ENCODE data around the gene ADGRF3. TPM values are rescaled to one million over a fixed set of nuclear protein-coding genes. Genes with fewer than 3 reads are reported as not detected.
"Not testable (repeated sequence)": the region's sequence is repeated elsewhere in the genome, so short reads cannot be mapped to it uniquely, and the experiment has no call there.

The ADGRF3 gene
- total RNA-seq, 1 donor from 2014 or later = 0.12 TPM

DNA sequence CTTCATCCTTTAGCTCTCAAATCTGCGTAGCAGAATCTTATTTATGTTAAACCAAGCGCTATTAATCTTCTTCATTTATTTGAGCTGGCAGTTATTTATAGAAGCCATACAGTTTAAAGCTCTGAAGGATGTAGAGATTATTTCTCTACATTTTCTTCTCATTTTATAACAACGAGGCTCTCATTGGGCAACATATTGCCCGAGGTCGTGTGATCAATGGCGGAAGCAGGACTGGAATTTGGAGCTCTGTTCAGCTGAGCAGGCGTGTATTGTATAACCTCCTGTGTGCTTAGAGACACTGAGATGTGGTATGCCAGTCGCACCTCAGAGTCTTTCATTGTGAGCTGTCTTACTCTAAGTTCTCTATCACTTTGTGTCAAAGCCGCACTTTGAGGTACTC is 37.6 kb upstream of the ADGRF3 start:
- no peaks in the 10 kb centered on the region for H3K9me3 Mint-ChIP-seq (ENCODE audit: low read depth)
- no peak for DNase-seq (ENCODE audit: low spot score)
- H3K4me1 Mint-ChIP-seq (ENCODE audit: low read depth) = peaks cover 6% of the 10 kb centered on the region
- no peak overlapping the region for H3K27ac Mint-ChIP-seq (ENCODE audit: unreplicated experiment)
- no peak overlapping the region for H3K4me3 Mint-ChIP-seq (ENCODE audit: unreplicated experiment)
- peaks cover 17% of the 10 kb centered on the region for H3K36me3 Mint-ChIP-seq (ENCODE audit: low read depth)
- TF ChIP-seq, protein P1, sequence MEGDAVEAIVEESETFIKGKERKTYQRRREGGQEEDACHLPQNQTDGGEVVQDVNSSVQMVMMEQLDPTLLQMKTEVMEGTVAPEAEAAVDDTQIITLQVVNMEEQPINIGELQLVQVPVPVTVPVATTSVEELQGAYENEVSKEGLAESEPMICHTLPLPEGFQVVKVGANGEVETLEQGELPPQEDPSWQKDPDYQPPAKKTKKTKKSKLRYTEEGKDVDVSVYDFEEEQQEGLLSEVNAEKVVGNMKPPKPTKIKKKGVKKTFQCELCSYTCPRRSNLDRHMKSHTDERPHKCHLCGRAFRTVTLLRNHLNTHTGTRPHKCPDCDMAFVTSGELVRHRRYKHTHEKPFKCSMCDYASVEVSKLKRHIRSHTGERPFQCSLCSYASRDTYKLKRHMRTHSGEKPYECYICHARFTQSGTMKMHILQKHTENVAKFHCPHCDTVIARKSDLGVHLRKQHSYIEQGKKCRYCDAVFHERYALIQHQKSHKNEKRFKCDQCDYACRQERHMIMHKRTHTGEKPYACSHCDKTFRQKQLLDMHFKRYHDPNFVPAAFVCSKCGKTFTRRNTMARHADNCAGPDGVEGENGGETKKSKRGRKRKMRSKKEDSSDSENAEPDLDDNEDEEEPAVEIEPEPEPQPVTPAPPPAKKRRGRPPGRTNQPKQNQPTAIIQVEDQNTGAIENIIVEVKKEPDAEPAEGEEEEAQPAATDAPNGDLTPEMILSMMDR (IDR thresholded peaks at IDR 0.05) = no peak
- H3K27me3 Mint-ChIP-seq (ENCODE audit: low read depth) = no peaks in the 10 kb centered on the region

DNA sequence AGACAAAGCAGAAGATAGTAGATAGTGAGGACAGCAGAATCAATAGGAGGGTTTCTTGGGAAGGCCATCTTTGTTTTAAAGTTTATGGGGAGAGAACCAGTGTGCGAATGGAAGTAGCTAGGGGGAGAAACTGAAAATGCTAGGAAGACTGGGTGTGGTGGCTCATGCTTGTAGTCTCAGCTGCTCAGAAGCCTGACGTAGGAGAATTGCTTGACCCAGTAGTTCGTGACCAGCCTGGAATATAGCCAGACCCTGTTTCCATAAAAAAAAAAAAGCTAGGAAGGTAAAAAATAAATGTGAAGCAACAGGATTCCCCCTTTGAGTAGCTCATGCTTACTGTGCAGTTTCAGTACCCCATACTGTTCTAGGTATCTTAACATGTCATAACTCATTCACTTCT is 36.0 kb upstream of the ADGRF3 start:
- TF ChIP-seq, protein P1 (IDR thresholded peaks at IDR 0.05) = no peak
- H3K27me3 Mint-ChIP-seq (ENCODE audit: low read depth) = no peaks in the 10 kb centered on the region
- H3K27ac Mint-ChIP-seq (ENCODE audit: unreplicated experiment) = no peak overlapping the region
- H3K36me3 Mint-ChIP-seq (ENCODE audit: low read depth) = peaks cover 21% of the 10 kb centered on the region
- H3K9me3 Mint-ChIP-seq (ENCODE audit: low read depth) = no peaks in the 10 kb centered on the region
- H3K4me1 Mint-ChIP-seq (ENCODE audit: low read depth) = peaks cover 6% of the 10 kb centered on the region
- H3K4me3 Mint-ChIP-seq (ENCODE audit: unreplicated experiment) = no peak overlapping the region
- no peak for DNase-seq (ENCODE audit: low spot score)

- no peaks in the 10 kb centered on the region for H3K27me3 Mint-ChIP-seq (ENCODE audit: low read depth)
- no peak overlapping the region for H3K4me3 Mint-ChIP-seq (ENCODE audit: unreplicated experiment)
- DNase-seq (ENCODE audit: low spot score) = no peak
- H3K36me3 Mint-ChIP-seq (ENCODE audit: low read depth) = peaks cover 26% of the 10 kb centered on the region
- TF ChIP-seq, protein P1 (IDR thresholded peaks at IDR 0.05) = no peak
- no peak overlapping the region for H3K27ac Mint-ChIP-seq (ENCODE audit: unreplicated experiment)
- H3K4me1 Mint-ChIP-seq (ENCODE audit: low read depth) = peaks cover 6% of the 10 kb centered on the region
- no peaks in the 10 kb centered on the region for H3K9me3 Mint-ChIP-seq (ENCODE audit: low read depth)
These were observed 33.7 kb upstream of the ADGRF3 start for GRCh38 chr2:26380281-26380680.

GRCh38 chr2:26376799-26377198 is 30.2 kb upstream of the ADGRF3 start:
- no peak overlapping the region for H3K27ac Mint-ChIP-seq (ENCODE audit: unreplicated experiment)
- H3K4me1 Mint-ChIP-seq (ENCODE audit: low read depth) = no peaks in the 10 kb centered on the region
- H3K9me3 Mint-ChIP-seq (ENCODE audit: low read depth) = no peaks in the 10 kb centered on the region
- no peaks in the 10 kb centered on the region for H3K27me3 Mint-ChIP-seq (ENCODE audit: low read depth)
- H3K36me3 Mint-ChIP-seq (ENCODE audit: low read depth) = peaks cover 26% of the 10 kb centered on the region
- no peak overlapping the region for H3K4me3 Mint-ChIP-seq (ENCODE audit: unreplicated experiment)
- TF ChIP-seq, protein P1 (IDR thresholded peaks at IDR 0.05) = no peak
- no peak for DNase-seq (ENCODE audit: low spot score)

GRCh38 chr2:26370909-26371308 is 24.3 kb upstream of the ADGRF3 start:
- not testable (repeated sequence) for H3K27me3 Mint-ChIP-seq (ENCODE audit: low read depth); DNase-seq (ENCODE audit: low spot score); H3K4me1 Mint-ChIP-seq (ENCODE audit: low read depth); H3K9me3 Mint-ChIP-seq (ENCODE audit: low read depth); H3K27ac Mint-ChIP-seq (ENCODE audit: unreplicated experiment); H3K4me3 Mint-ChIP-seq (ENCODE audit: unreplicated experiment)
- H3K36me3 Mint-ChIP-seq (ENCODE audit: low read depth) = peaks cover 15% of the 10 kb centered on the region

GRCh38 chr2:26369664-26370063 is 23.1 kb upstream of the ADGRF3 start:
- H3K27me3 Mint-ChIP-seq (ENCODE audit: low read depth); DNase-seq (ENCODE audit: low spot score); H3K4me1 Mint-ChIP-seq (ENCODE audit: low read depth); H3K9me3 Mint-ChIP-seq (ENCODE audit: low read depth); H3K4me3 Mint-ChIP-seq (ENCODE audit: unreplicated experiment); H3K27ac Mint-ChIP-seq (ENCODE audit: unreplicated experiment): not testable (repeated sequence)
- peaks cover 12% of the 10 kb centered on the region for H3K36me3 Mint-ChIP-seq (ENCODE audit: low read depth)

All from chondrocyte (in vitro differentiated cells).